HG03135 (cell line): ENCODE measurements around the gene UBTD1.

ENCODE experiments used
- ATAC-seq: cut with Tn5 transposase; IDR thresholded peaks from one replicate; pipeline ENCODE4 v1.9.1; 2021; ENCODE audit warnings: mild to moderate bottlenecking, moderate library complexity; ENCODE audit not compliant: unreplicated experiment

The UBTD1 gene

DNA sequence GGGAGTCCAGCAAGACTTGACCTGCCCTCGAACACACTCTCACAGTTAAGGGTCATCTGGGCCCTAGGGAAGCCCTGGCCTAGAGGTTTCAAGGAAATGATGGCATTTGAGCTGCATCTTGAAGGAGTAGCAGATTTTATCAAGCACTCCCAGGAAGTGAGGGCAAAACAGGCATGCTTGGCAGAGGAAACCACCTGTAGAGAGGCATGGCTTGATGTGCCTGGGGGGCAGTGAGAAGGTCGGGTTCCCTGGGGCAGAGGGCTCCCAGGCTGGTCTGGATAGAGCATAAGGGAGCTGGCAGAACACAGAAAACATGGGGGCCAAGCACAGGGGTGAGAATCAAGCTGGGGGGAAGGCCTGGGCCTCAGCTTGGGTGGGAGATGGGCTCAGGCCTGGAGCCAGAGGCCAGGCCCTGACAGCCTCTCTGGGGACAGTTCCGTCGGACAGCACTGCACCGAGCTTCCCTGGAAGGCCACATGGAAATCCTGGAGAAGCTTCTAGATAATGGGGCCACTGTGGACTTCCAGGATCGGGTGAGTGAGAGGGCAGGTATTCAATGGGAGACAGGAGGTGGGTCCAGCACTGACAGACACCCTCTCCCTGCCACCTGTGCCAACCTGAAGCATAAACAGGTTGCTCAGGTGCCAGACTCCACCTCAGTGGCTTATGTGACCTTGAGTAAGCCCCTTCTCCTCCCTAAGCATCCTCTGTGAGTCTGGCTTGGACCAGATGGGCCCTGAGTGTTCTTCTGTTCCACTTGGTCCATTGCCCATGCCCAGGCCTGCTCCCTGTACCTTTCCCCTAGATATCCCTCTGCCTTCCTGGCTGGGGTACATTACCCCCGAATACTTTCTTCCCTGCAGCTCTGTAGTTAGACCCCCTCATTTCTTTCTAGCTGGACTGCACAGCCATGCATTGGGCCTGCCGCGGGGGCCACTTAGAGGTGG lies 82.0 kb downstream of the UBTD1 start:
- ATAC-seq = no peak

DNA sequence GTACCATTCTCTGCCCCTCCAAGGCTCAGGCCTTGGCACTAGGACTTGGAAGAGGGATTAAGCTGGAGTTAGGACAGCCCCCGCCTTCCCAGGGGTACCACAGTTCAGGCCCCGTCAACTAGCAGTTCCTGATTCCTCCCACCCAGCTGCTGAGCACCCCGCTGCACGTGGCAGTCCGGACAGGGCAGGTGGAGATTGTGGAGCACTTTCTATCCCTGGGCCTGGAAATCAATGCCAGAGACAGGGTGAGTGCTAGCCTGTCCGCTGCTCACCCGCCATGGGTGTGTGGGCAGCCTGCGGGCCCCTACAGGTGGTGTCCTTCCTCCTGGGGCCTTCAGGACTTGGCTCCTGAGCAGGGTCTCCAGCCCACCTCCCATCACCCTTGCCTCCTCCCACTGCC lies 83.4 kb downstream of the UBTD1 start:
- ATAC-seq = no peak

DNA sequence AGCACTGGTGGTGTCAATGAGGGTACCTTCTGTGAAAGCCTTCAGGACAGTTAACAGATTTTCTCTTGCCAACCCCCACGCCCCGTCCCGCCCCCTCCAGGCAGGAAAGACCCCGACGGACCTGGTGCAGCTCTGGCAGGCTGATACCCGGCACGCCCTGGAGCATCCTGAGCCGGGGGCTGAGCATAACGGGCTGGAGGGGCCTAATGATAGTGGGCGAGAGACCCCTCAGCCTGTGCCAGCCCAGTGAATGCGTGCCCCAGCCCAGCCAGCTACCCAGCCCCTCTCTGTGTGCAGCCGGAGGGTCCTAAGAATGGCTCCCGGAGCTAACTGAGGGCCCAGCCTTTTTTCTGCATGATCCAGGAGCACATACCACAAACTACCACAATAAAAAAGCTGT lies 84.8 kb downstream of the UBTD1 start:
- no peak for ATAC-seq

DNA sequence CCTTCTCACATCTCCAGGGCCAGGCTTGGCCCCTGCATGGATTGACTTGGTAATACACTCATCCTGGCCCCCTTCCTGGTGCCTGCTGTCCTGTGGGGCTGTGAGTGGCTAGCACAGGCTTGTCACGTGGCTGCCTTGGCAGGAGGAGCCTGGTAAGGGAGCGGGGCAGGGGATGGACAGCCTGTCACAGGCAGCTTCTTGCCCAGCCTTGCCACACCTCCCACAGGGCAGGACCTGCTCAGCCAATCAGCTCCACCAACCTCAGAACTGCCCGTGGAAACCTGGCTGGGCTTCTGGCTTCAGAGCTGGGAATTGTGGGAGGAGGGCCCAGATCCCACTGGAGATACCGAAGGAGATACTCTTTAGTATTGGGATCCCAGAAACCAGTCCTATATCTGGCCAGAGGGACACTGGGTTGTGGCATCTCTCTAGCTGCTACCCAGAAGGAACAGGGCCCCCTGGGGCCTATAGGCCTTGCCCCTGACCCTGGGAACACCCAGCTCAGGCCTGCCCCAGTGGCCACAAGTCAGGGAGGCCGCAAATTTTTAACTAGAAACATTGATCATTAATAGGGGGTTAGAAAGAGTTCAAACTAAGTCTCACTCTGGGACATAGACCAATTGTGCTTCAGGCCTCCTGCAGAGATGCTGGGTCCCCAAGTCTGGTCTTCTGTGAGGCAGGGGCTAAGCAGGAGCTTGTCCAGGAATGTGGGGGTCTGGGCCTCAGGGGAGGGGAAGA lies 85.5 kb downstream of the UBTD1 start, which contains the start of gene HOGA1:
Gene HOGA1, plus strand, starts transcription at position 330 of the 738 bp plus-strand sequence. Its CDS starts 315 bp downstream, at position 645.
- ATAC-seq = peak; percentile 65

DNA sequence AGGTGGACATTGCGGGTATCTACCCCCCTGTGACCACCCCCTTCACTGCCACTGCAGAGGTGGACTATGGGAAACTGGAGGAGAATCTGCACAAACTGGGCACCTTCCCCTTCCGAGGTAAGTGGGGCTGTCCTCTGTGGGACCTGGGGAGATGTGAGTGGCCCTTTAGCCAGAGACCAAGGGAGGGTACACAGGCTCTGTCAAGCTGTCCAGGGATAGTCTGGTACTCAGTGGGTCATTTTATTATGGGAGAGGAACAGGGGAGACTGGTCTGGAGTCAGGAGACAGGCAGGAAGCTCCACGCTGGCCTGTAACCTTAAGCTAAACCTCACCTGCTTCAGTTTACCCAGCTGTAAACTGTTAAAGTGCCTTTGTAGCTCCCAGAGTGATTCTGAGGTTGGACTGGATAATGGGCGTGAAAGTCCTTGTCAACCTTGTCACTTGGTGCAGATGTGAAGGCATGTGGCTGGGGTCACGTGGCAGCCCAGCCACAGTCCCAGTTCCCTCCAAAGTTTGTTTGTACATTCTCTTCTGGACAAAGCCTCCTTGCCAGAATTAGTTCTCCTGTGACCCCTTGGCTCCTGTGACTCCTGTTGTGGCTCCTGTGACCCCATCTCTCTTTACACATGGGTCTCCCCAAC lies 86.2 kb downstream of the UBTD1 start:
- ATAC-seq = no peak

DNA sequence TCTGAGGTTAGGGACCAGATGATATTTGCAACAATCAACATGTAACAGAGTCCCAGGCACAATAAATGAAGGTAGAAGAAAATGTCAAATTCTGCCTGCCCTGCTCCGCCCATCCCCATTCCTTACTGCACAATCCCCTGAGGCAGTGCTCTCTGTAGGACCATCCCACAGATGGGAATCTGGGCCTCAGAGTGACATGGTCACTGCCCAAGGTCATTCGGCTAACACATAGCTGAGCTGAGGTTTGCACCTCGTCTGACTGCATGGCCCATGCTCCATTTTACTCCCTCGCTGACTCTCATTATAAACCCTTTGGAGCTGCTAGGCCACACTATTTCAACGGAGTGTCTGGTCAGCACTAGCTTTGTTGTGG lies 86.7 kb downstream of the UBTD1 start:
- ATAC-seq = no peak

DNA sequence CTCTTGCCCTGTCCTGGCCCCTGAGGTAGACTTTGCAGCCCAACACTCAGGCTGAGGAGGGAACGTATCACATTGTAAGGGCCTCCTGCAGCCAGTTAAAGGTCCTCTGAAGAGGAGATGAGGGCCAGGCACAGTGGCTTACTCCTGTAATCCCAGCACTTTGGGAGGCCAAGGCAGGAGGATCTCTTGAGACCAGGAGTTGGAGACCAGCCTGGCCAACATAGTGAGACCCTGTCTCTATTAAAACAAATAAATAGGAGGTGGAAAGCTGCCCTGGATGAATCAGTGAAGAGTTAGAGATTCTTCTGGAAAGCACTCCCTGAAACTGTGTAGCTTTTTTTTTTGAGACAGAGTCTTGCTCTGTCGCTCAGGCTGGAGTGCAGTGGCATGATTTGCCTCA lies 88.5 kb downstream of the UBTD1 start:
- ATAC-seq = no peak

DNA sequence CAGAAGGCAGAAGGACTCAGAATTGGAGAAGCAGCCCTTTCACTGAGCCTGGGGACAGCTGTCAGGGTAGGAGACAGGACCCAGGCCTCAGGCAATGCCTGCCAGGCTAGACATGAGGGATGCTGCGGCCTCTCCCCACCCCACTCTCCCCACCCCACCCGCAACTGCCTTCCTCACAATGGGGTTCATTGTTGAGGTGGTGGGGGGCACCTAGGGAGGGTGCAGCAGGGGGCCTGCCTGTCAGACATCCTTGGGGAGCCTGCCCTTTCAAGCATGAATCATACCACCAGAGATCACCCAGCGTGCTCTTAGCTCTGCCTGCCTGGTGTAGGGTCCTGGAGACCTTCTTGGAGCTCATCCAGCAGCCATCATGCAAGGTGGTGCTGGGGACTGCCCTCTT lies 90.8 kb downstream of the UBTD1 start, which contains the start of gene C10orf62:
Gene C10orf62, plus strand, starts transcription at position 243 of the 400 bp plus-strand sequence. CDS start 177 bp downstream, outside the sequence.
- no peak for ATAC-seq

DNA sequence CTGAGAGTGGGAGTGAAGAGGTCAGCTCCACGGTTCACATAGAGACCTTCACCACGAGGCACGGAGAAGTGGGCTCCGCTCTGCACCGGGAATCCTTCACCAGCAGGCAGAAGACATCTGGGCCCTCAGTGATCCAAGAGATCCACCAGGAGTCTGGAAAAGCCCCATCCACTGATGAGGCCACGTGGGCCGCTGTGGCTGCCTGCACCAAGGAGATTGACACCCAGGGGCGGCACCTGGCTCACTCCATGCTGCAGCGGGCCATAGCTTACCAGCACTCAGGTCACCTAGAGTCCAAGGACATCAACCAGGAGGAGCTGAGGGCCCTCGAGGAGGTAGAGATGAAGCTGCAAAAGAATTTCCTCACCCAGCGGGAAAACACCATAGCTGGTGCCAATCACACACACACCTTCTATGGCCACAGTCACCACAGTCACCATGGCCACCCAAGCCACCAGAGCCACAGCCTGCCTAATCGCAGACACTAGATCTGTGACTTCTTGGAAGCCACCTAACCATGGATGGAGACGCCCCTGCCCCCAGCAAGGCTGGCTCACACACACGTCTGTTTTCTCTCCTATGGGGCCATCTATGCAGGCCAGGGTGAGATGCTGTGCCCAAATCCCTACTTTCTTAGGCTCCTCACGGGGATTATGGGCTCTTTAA lies 91.5 kb downstream of the UBTD1 start:
- no peak for ATAC-seq

DNA sequence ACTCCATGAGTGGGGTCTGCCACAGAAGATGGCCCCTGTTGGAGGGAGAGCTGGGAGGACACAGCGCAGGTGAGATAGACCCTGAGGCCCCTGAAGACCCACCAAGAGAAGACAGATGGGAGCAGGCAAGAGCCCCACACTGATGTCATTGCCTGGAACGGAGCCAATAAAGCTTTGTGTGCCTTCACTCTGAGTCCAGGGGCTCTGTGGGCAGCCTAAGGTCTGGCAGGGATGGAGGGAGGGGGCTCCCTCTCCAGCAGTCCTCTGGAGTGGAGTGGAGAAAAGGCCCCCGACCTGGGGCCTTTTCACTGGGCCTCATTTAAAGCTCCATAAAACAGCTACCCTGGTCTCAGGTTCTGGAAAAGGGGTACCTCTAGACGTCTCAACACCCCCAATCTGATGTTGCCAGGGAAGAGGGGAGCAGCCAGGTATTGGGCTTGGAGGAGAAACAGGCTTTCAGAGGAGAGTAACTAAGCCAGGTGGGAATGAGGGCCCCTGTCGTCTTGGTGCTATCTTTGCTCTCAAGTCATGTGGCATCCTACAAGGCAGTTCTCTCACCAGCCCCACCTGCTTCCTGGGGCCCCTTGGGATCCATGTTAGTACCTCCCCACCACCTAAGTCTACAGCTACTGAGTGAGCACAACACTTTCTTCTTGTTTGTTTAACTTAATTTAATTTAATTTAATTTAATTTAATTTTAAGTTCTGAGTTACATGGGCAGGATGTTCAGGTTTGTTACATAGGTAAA lies 92.2 kb downstream of the UBTD1 start:
- no peak for ATAC-seq

DNA sequence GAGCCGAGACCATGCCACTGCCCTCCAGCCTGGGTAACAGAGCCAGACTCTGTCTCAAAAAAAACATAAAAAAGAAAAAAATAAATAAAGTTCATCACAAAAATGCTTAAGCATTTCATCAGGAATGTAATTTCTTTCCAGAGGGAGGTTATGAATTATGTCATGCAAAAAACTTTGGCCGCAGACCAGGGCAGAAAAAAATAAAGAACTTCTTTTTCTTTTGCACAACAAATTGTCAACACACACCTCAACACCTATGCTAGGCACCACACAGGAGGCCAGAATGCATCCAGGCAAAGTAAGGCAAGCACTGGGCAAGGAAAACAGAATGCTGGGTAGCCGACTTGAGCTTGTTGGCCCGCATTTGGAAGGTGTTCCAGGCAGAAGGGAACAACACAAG lies 94.7 kb downstream of the UBTD1 start:
- ATAC-seq = no peak

DNA sequence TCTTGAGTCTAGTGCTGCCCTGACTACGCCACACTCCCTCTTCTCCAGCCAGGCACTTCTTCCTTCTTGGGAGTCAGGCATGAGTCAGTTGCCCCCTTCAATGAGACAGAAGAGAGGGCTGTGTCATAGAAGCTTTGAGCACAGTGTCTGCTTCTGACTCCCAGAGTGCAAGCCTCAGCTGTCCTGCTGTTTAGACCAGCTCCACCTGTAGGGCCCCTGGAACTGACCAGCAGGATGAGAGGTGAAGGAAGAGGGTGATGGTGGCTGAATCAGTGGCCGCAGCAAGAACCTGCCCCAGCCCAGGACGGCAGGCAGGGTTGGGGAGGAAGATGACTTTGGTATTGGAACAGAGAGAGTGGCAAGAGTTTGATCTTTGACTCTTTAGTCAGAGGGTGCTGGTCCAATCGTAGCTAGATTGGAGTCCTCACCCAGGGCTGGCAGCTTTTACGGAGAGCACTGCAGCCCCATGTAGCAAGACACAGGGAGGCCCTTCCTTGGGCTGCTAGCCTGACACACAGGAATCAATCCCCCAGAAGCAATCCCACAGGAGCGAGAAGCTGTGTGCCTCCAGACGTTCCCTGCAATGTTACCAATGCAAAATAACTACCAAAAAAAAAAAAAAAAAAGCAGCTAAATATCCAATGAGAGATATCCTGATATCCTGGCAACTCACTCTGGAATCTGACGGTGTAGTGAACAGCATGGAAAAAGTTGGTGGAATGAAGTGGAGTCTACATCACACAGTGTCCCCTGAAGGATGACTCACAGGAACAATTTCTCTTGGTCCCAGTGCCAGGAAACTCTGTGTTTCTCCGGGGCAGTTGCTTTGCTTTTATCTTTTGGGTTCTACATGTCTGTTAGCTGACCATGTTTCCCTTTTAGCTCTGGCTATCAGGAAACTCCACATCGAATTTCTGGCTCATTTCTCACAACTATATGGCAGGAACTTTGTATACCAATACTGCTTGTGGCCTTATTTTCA lies 97.7 kb downstream of the UBTD1 start:
- no peak for ATAC-seq

DNA sequence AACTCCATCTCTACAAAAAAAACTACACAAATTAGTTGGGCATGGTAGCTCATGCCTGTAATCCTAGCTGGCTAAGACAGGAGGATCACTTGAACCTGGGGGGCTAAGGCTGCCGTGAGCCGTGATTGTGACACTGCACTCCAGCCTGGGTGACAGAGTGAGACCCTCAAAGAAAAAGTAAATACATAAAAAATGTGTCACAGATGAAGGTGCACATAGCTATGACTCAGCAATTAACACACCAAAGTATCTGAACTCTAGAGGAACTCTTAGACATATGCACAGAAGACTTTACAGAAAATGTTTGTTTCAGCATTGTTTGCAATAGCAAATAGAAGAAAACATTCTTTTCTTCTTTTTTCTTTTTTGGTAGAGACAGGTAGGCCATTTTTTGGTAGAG lies 99.1 kb downstream of the UBTD1 start:
- no peak for ATAC-seq

DNA sequence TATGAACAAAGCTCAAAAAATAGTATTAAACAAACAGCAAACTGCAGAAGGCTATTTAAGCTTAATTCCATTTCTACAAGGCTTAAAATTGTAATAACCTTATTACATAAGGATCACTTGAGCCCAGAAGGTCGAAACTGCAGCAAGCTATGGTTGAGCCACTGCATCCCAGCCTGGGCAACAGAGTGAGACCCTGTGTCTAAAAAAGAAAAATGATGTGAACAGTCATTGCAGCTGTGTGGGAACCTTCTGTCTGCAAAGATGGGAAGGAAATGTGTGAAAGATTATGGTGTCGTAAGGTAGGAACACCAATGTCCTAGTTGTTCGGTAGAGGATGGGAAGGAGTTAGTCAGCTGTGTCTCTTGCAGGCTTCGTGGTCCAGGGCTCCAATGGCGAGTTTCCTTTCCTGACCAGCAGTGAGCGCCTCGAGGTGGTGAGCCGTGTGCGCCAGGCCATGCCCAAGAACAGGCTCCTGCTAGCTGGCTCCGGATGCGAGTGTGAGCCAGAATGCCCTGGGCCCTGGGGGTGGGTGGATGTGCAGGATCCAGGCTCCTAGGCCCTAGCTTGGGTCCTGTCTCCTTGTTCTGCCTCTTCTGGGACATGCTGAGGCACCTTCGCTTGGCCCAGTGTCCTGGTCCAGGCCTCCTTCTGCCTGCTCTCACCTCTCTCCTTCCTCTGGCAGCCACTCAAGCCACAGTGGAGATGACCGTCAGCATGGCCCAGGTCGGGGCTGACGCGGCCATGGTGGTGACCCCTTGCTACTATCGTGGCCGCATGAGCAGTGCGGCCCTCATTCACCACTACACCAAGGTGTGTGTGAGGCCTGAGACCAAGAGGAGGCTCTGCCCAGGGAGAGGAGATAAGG lies 99.9 kb downstream of the UBTD1 start:
- ATAC-seq = no peak

DNA sequence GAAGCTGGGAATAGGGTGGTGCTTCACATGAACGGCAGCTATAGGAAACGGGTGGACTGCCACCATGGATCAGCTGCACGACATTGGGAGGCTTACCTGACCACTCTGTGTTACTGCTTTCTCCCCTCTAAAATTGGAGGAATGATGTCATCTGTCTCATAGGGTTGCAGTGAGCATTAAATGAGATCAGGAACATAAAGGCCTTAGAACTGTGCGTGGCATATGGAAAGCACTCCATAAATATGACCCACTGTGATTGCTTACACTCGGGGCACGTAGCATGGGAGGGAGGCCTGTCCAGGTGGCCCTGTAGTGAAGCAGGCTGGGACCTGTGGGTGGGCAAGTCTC lies 100.5 kb downstream of the UBTD1 start:
- ATAC-seq = no peak

DNA sequence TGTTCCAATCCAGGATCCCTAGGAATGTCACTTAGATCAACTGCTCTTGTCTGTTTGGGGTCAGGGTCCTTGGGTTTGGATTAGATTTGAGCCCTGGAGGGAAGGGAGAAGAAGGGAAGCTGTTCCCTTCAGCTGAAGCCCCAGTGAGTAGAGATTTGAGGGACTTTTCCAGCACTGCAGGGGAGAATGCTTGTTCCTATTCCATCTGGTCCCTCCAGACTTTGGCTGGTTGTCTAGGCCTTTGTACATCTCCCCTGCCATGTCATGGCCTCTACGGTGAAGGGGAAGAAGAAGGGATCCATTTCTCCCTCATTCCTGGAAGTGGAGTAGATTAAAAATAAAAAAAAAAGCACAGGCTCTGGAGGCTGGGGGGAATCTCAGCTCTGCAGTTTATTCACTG lies 101.9 kb downstream of the UBTD1 start:
- ATAC-seq = no peak

DNA sequence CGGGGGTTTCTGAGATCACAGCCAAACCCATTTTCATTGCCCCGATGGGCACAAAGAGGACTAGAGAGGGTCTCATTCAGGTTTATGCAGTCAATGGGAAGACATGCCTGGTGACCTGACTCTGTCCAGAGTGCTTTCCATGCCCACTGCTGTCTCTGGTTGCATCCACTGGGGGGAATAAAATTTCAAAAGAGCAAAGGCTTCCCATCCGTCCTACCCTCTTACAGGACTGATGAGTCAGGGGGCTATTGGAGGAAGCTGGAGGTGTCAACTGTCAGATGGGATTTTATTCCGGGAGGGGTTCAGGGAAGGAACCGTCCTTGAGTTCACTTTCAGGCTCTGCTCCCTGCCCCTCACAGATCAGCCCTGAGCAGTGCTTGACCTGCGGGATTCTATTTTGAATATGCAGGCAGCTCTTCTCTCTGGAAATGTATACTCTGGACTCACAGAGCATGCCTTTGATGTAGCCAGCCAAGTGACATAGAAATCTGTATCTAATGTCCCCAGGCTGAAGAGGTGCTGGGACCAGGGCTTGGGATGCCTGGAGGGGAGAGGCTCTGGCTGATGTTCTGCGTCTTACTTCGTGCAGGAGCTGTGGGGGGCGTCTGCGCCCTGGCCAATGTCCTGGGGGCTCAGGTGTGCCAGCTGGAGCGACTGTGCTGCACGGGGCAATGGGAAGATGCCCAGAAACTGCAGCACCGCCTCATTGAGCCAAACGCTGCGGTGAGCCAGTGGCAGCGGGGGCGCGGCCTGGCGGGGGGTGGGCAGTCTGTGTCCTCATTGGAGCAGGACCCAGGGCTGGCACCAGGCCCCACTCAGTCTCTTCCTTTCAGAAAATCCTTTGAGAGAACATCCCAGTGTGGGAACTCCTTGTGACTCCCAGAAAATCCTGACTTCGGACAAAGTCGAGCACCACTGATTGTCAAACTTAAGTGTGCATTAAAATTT lies 102.8 kb downstream of the UBTD1 start:
- ATAC-seq = no peak
